Measurements from ENCODE around the gene CHAT. TPM values are rescaled to one million over a fixed set of nuclear protein-coding genes. Genes with fewer than 3 reads are reported as not detected.

Gene CHAT
- total RNA-seq, 1 experiment from 2014 or later = not detected

DNA sequence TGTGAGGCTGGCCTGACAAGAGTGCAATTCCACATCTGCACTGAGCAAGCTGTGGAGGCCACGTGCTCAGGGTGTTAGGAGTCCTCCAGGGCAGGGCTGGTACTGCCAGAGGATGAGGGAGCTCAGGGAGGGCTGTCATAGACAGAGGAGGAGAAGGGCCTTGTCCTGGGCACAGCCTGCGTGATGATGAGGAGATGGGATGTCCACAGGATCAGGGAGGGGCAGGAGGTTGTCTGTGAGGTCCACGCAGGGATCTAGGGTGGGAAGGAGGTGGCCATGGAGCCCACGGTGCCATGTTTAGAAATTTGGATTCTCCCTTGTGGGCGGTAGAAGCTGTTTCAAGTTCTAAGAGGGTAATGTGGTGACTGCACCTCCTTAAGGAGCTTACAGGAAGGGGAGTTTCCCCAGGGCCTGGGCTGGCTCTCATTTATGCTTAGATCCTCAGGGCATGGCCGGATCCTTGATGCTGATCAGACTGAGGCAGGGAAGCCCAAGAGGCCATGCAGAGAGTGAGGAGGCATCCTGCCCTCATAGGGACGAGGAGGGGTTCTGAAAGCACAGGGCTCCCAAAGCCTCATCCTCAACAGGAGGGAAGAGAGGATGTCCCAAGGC lies 30.3 kb downstream of the CHAT start (continued):
- TF ChIP-seq EZH2phosphoT487 (IDR thresholded peaks at IDR 0.05; ENCODE audit: borderline replicate concordance) (no peak), SRF (IDR thresholded peaks at IDR 0.05; ENCODE audit: low read depth) (no peak), TCF7L2 (IDR thresholded peaks at IDR 0.05; ENCODE audit: borderline replicate concordance, extremely low read depth, insufficient read depth, insufficient read length) (no peak), SP1 (IDR thresholded peaks at IDR 0.05; ENCODE audit: low read depth) (no peak)
- TF ChIP-seq, protein P1, sequence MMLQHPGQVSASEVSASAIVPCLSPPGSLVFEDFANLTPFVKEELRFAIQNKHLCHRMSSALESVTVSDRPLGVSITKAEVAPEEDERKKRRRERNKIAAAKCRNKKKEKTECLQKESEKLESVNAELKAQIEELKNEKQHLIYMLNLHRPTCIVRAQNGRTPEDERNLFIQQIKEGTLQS (IDR thresholded peaks at IDR 0.05) = no peak

DNA sequence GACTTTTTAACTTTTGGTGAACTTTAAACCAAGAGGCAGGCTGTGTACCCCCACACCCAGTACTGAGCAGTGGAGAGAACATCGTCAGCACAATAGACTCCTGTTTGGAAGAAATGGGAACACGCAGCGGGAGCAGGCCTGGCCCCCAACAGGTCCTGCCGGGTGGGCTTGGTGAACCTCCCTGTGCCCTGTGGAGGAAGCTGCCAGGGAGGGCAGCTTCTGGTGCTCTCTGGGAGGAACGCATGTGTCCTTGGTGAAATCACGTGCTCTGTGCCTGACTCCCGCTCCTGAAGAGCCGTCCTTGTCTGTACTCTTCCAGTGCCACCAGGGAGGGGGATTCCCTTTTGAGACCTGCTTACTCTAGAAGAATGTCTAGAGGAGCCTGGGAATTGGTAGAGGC lies 31.6 kb downstream of the CHAT start:
- DNase-seq (ENCODE audit: low read depth, low spot score) (no peak), ATAC-seq (no peak)
- no TSS peak for BruUV-seq (replicated peaks)
- Histone ChIP-seq H3K4me3 (replicated peaks in 1 of 2; ENCODE audit: low read depth in 1 of 2, low read length in 2 of 2) (no peak overlapping the region), H3K9ac (ENCODE audit: low read length) (no peak overlapping the region), H2AFZ (ENCODE audit: low read depth, low read length, poor library complexity, severe bottlenecking) (no peak overlapping the region), H3K36me3 (ENCODE audit: control insufficient read depth in 1 of 2, insufficient read depth in 2 of 2, low read length in 2 of 2) (no peaks in the 10 kb centered on the region), H4K20me1 (ENCODE audit: insufficient read depth) (no peaks in the 10 kb centered on the region), H3K4me1 (ENCODE audit: control insufficient read depth in 1 of 2, insufficient read depth in 2 of 2, low read length in 2 of 2) (no peaks in the 10 kb centered on the region), H3K27me3 (ENCODE audit: insufficient read depth, low read length) (peaks cover 18% of the 10 kb centered on the region; the same call in 1 of the 2 replicates), H3K79me2 (ENCODE audit: insufficient read depth, low read length) (no peaks in the 10 kb centered on the region), H3K4me2 (ENCODE audit: low read length) (no peak overlapping the region), H3K9me3 (ENCODE audit: control insufficient read depth in 1 of 2, insufficient read depth in 1 of 2, low read depth in 1 of 2, low read length in 2 of 2) (no peaks in the 10 kb centered on the region), H3K27ac (ENCODE audit: low read depth, low read length) (no peak overlapping the region), H3K9me2 (ENCODE audit: insufficient read depth) (no peaks in the 10 kb centered on the region)
- RAD21 ChIA-PET (ENCODE audit: low non-redundant PET in 1 of 2, low total read pairs in 2 of 2, uncharacterized antibody in 2 of 2, unreplicated experiment in 2 of 2) = no interaction called here
- TF ChIP-seq POLR2A (IDR thresholded peaks at IDR 0.05; ENCODE audit: borderline replicate concordance, extremely low read depth, insufficient read depth, insufficient read length) = no peak
- TF ChIP-seq POLR2AphosphoS5 (IDR thresholded peaks at IDR 0.05; ENCODE audit: low read depth, low read length) = no peak
- no peak for TF ChIP-seq JUND (IDR thresholded peaks at IDR 0.05)
- TF ChIP-seq, protein P2, sequence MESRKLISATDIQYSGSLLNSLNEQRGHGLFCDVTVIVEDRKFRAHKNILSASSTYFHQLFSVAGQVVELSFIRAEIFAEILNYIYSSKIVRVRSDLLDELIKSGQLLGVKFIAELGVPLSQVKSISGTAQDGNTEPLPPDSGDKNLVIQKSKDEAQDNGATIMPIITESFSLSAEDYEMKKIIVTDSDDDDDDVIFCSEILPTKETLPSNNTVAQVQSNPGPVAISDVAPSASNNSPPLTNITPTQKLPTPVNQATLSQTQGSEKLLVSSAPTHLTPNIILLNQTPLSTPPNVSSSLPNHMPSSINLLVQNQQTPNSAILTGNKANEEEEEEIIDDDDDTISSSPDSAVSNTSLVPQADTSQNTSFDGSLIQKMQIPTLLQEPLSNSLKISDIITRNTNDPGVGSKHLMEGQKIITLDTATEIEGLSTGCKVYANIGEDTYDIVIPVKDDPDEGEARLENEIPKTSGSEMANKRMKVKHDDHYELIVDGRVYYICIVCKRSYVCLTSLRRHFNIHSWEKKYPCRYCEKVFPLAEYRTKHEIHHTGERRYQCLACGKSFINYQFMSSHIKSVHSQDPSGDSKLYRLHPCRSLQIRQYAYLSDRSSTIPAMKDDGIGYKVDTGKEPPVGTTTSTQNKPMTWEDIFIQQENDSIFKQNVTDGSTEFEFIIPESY (IDR thresholded peaks at IDR 0.05; ENCODE audit: extremely low read depth, insufficient replicate concordance, low read length) = no peak
- no peak for TF ChIP-seq CEBPB (IDR thresholded peaks at IDR 0.05; ENCODE audit: low read depth)
- TF ChIP-seq RAD21 (IDR thresholded peaks at IDR 0.05; ENCODE audit: low read depth) = no peak
- no peak for TF ChIP-seq SIN3A (IDR thresholded peaks at IDR 0.05; ENCODE audit: low read depth)
- CTCF ChIA-PET = no interaction called here
- intact Hi-C loops (cut with micrococcal nuclease) = no loop called here
- POLR2A ChIA-PET = no interaction called here

All from HCT116 (cell line).